WTC11 (cell line): ENCODE results near the gene ADARB2.
"Not testable (repeated sequence)": the region's sequence is repeated elsewhere in the genome, so short reads cannot be mapped to it uniquely, and the experiment has no call there.

ENCODE experiments used
- CBFB ChIP-seq: sonication (generic); formaldehyde crosslinking; IDR thresholded peaks from 2 replicates; pipeline ENCODE4 v1.8.1; 2022; ENCODE audit warnings: mild to moderate bottlenecking, low read depth, missing genetic modification reagents
- CREM ChIP-seq: sonication (generic); formaldehyde crosslinking; IDR thresholded peaks from 2 replicates; pipeline ENCODE4 v1.8.1; 2022; ENCODE audit warnings: mild to moderate bottlenecking, missing genetic modification reagents, moderate library complexity
- CTCF ChIP-seq: fragments of 200-600 bp; IDR thresholded peaks from 2 replicates; pipeline ENCODE4 v1.8.0; 2022; ENCODE audit warnings: antibody characterized with exemption
- ELF4 ChIP-seq: sonication (generic); formaldehyde crosslinking; IDR thresholded peaks from 2 replicates; pipeline ENCODE4 v1.8.1; 2022; ENCODE audit warnings: low read depth, mild to moderate bottlenecking, moderate library complexity, missing genetic modification reagents
- IRF1 ChIP-seq: sonication (generic); formaldehyde crosslinking; IDR thresholded peaks from 2 replicates; pipeline ENCODE4 v1.8.0; 2023; ENCODE audit warnings: missing genetic modification reagents
- MAX ChIP-seq: sonication (generic); formaldehyde crosslinking; IDR thresholded peaks from 2 replicates; pipeline ENCODE4 v1.8.0; 2022; ENCODE audit warnings: mild to moderate bottlenecking, missing genetic modification reagents
- MYBL2 ChIP-seq: sonication (generic); formaldehyde crosslinking; IDR thresholded peaks from 2 replicates; pipeline ENCODE4 v1.8.1; 2023; ENCODE audit warnings: mild to moderate bottlenecking, moderate library complexity, missing genetic modification reagents
- PREB ChIP-seq: sonication (generic); formaldehyde crosslinking; IDR thresholded peaks from 2 replicates; pipeline ENCODE4 v1.8.1; 2022; ENCODE audit warnings: mild to moderate bottlenecking, missing genetic modification reagents, moderate library complexity, borderline replicate concordance
- SMAD3 ChIP-seq: sonication (generic); formaldehyde crosslinking; IDR thresholded peaks from 2 replicates; pipeline ENCODE4 v1.8.0; 2022; ENCODE audit warnings: missing genetic modification reagents, mild to moderate bottlenecking, borderline replicate concordance
- SP1 ChIP-seq: sonication (generic); formaldehyde crosslinking; conservative IDR thresholded peaks from 2 replicates; pipeline ENCODE4 v1.8.1; 2022; ENCODE audit warnings: missing genetic modification reagents
- USF1 ChIP-seq: sonication (generic); formaldehyde crosslinking; IDR thresholded peaks from 2 replicates; pipeline ENCODE4 v1.8.0; 2022; ENCODE audit warnings: mild to moderate bottlenecking, missing genetic modification reagents
- ZBTB21 ChIP-seq: sonication (generic); formaldehyde crosslinking; IDR thresholded peaks from 2 replicates; pipeline ENCODE4 v1.8.1; 2023; ENCODE audit warnings: mild to moderate bottlenecking, missing genetic modification reagents, borderline replicate concordance
- ZNF416 ChIP-seq: fragments of 250-450 bp; sonication (Bioruptor Pico); IDR thresholded peaks from 2 replicates; pipeline ENCODE4 v1.9.0; 2021; ENCODE audit warnings: mild to moderate bottlenecking, inconsistent platforms
- ZSCAN18 ChIP-seq: fragments of 250-450 bp; sonication (Bioruptor Pico); IDR thresholded peaks from 2 replicates; pipeline ENCODE4 v2.1.2; 2022; ENCODE audit warnings: mild to moderate bottlenecking, moderate library complexity

GRCh38 chr10:1617376-1618317, 119.7 kb downstream of the ADARB2 start:
- TF ChIP-seq MAX (CRISPR knock-in tag); CTCF; PREB (CRISPR knock-in tag); CREM (CRISPR knock-in tag); ELF4 (CRISPR knock-in tag); CBFB; USF1 (CRISPR knock-in tag); ZSCAN18 (CRISPR knock-in tag); ZNF416 (CRISPR knock-in tag); SP1 (CRISPR knock-in tag); SMAD3 (CRISPR knock-in tag); MYBL2 (CRISPR knock-in tag); IRF1 (CRISPR knock-in tag); ZBTB21 (CRISPR knock-in tag): not testable (repeated sequence)
